ENCODE results near the gene NRG3.
"Not testable (repeated sequence)": the region's sequence is repeated elsewhere in the genome, so short reads cannot be mapped to it uniquely, and the experiment has no call there.

Gene NRG3

DNA sequence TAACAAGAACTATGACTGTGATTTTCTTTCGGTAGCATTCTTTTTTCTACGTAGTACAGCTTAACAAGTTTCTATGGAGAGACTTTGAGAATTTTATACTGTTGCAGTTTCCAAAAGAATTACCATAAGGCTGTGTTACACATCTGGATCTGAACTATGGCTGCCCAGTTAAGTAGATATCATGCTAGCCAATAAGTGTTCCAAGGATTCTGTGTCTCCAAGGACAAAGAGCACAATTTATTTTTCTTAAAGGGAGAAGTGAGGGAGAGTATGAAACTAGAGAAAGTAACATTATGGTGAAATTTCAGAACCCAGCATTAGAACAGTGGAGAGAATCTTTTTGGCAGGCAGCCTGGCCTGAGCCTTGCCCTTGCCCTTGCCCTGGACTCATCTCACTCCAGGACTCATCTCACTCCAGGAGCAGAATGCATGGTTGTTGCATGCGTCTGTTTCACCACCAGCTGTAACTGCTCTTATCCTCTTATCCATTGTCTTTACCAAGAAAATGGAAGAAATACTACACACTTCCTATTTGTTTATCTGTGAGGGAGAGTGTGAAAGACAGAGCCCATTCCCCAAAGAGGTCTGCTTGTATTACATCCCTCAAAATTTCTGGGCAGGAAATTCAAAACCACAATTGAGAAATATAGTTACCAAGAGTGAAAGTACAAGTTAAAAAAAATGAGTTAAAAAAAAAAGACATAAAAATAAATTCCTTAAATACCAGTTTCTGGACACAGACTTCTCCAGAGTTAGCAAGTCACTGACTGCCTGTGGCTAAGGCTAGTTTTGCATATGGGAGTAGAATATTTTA lies 1067.5 kb downstream of the NRG3 start:
- DNase-seq (ENCODE audit: extremely low read depth in 1 of 2, low read depth in 1 of 2) = no peak

DNA sequence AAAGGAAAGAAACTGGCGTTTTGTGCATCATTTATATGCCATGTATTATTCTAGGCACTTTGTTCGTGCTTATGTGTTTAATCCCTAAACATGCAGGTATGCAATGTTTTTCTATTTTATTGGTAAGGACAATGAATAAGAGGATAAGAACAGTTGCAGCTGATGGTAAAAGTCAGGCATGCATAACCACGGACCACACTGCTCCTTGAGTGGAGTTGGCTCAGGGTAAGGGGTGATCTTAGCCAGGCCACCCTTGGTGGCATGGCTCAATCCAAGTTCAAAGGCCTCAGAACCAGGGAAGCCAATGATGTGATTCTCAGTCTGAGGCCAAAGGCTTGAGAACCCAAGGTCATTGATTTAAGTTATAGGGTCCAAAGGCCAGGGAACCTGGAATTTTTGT lies 1068.1 kb downstream of the NRG3 start:
- no peak for DNase-seq (ENCODE audit: extremely low read depth in 1 of 2, low read depth in 1 of 2)

DNA sequence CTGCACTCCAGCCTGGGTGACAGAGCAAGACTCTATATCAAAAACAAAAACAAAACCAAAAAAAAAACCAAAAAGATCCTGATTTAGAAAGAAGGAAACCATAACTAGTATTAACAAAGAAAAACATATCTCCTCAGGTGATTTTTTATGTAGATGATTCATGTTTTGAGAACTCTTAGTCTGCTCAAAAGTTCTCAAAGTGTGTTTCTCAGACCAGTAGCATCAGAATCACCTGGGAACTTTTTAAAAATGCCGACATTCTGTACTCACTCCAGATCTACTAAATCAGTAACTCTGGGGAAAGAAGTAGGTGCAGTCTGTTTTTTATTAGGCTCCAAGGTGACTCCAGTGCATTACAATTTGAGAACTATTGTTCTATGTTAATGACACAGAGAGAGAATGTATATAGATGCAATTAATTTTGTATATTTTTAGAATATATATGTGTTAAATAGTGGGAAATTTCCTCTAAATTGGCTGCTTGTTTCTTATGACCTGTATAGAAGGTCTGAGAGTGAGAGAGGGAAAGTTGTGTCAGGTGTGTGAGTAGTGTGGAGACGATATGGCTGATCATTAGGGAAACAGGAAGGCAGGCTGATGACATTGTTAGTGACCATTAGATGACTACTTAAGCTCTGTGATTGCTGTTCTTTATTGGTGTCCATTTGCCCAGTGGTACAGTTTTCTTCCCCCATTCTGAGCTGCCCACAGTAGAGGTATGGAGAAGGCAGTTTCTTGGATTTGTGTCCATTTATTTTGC lies 1075.0 kb downstream of the NRG3 start:
- DNase-seq (ENCODE audit: extremely low read depth in 1 of 2, low read depth in 1 of 2) = no peak

DNA sequence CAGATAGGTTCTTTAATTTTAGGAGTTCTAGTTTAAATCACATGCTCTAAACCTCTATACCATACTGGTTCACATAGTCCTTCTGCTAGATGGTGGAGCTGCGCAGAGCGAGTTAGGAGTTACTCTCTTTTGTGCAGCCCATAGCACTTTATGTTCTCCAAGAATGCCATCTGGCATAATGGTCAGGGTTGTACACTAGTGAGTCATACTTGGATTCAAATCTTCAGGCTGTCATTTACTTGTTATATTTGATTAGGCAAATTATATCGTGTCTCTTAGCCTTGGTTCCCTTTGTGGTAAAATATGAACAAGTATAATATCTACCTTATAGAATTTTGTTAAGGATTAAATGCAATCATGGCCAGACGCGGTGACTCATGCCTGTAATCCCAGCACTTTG lies 1078.3 kb downstream of the NRG3 start:
- DNase-seq (ENCODE audit: extremely low read depth in 1 of 2, low read depth in 1 of 2) = no peak

DNA sequence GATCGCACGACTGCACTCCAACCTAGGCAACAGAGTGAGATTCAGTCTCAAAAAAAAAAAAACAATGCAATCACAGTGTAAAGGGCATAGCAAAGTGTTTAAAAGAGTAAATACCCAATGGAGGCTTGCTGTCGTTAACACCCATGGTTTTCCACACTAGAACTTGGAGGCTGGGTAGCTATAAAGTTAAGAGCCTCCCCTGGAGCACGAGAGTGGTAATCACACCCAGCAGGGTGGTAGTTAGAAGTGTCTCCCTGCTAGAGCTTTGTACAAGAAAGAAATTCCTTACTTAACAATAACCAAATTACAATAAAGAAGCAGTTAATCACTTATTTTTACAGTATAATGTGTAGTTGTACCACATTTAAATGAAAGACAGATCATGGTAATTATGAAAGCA lies 1078.9 kb downstream of the NRG3 start:
- no peak for DNase-seq (ENCODE audit: extremely low read depth in 1 of 2, low read depth in 1 of 2)

DNA sequence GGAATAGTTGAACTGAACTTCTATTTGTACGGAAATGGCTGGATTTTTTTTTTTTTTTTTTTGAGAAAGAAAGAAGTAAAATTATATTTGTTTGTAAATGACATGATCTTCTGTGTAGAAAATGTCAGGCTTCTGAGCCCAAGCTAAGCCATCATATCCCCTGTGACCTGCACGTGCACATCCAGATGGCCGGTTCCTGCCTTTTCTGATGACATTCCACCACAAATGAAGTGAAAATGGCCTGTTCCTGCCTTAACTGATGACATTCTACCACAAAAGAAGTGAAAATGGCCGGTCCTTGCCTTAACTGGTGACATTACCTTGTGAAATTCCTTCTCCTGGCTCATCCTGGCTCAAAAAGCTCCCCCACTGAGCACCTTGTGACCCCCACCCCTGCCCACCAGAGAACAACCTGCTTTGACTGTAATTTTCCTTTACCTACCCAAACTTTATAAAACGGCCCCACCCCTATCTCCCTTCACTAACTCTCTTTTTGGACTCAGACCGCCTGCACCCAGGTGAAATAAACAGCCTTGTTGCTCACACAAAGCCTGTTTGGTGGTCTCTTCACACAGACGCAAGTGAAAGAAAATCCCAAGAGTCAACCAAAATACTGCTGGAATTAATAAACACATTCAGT lies 1085.5 kb downstream of the NRG3 start:
- DNase-seq (ENCODE audit: extremely low read depth in 1 of 2, low read depth in 1 of 2) = not testable (repeated sequence)

DNA sequence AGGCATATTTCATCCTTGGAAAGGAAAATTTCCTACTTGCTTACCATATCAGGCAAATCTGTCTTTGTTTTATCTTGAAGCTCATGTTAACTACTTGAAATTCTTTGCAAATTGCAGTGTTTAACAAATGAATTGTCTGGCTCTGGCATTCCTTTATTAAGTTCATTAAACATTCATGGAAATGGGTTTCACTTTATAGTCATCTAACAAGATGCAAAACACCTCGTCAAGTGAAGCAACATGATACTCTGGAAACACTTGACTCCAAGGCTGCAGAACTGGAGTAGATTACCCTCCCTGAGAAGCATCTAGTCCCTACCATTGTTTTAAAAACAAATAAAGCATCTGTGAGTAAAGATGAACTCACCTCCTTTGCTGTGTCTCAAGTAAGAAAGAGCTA lies 1086.9 kb downstream of the NRG3 start:
- DNase-seq (ENCODE audit: extremely low read depth in 1 of 2, low read depth in 1 of 2) = no peak

DNA sequence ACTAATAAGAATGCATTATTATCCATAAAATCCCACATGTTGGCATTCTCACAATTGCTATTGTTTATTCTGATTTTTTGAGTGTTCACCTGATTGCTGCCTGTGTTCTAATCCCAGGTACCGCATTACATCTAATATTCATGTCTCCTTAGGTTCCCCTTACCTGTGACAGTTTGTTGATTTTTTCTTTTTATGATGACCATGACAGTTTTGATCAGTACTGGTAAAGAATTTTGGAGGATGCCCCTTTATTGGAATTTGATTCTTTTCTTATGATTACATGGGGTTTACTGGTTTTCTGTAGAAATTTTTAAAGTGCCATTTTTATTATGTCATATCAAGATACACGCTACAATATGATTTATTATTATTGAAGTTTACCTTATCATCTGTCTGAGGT lies 1091.1 kb downstream of the NRG3 start:
- DNase-seq (ENCODE audit: extremely low read depth in 1 of 2, low read depth in 1 of 2) = no peak

DNA sequence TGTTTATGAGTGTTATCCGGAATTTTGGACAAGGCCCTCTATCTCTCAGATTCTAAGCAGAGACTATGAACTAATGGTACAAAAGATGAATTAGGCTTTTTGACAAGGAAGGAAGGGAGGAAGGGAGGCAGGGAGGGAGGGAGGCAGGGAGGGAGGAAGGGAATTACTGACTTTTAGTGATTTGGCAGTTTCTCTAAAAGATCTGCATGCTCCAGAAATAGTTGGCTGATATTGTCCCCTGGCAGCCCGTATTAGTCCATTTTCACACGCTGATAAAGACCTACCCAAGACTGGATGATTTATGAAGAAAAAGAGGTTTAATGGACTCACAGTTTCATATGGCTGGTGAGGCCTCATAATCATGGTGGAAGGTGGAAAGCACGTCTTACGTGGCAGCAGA lies 1093.5 kb downstream of the NRG3 start:
- DNase-seq (ENCODE audit: extremely low read depth in 1 of 2, low read depth in 1 of 2) = no peak

DNA sequence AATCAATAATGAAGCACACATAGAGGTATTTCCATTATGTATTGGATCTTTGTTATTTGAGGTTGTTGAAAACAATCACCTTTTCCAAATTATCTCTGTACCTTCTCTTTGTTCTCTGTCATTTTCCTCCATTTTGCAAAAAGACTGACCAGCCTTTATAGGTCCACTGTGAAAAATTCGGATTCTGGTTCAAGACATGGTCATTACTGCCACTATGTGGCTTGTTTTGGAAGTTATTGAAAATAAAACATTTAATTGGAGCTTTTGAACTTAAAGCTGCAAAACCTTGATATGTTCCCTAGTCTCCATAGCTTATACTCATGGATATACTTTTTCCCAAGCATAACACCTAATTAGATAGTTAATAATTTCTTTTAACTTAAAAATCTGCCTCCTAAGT lies 1094.4 kb downstream of the NRG3 start:
- DNase-seq (ENCODE audit: extremely low read depth in 1 of 2, low read depth in 1 of 2) = no peak

DNA sequence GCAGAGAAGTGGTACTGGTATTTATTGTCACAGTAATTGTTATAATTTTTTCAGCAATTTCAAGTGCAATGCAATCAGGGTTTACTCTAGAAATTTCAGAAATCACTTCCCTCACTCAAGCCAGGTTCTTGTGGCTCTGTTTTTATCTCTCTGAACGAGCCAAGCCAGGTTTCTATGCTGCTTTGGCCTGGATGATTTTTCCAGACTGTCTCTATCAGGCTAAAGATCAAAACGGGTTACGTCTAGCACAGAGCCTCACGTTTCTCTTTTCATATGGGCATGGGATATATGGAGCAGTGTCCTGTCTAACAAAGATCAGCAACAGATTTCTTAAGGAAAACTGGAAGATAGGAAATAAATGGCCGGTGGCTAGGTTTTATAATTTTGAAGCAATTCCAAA lies 1105.3 kb downstream of the NRG3 start:
- DNase-seq (ENCODE audit: extremely low read depth in 1 of 2, low read depth in 1 of 2) = no peak

DNA sequence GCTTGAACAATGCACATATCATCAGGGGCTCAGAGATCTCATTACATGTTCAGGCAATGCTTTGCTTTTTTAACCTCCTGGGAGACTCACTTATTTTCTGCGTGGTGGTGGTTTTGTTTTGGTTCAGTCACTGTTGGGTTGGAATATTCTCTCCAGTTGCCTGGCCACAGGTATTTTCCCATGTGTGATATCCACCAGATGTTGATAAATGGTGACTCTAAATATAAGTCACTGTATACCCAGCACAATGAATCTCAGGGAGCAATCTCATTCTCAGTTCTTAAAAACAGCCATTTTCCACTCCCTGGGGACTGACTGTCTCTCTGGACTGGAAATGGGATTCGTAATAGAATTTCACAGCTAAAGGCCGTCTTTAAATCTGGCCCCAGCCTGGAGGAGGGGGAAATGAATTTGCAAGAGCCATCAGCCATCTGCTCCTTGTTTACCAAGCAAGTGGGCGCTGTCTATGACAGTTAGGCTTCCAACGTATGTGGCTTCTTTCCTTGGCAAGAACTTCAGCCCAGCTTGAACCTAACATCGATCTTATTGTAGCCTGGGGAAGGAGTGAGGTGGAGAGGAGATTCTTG lies 1106.2 kb downstream of the NRG3 start:
- DNase-seq (ENCODE audit: extremely low read depth in 1 of 2, low read depth in 1 of 2) = no peak

DNA sequence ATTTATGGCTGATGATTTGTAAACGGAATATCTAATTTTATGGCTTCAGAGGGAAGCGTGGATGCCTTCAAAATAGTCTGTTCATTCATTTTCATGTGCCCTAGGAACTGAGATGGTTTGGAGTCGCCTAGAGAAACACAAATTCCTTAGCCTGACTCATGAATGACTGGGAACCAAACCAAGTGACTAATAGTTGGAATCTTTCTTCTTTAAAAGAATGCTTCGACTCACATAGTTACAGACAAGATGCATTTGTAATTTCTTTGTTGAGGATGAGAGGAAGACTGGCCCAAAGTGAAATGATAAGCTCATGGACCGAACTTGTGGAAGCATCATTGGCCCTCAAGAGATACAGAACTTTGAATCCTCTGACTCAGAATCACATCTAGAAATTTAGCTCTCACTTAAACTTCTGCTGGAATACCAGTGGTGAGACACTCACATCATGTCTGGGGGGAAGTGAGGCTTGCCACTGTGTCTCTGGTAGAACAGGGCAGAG lies 1107.2 kb downstream of the NRG3 start:
- DNase-seq (ENCODE audit: extremely low read depth in 1 of 2, low read depth in 1 of 2) = no peak

DNA sequence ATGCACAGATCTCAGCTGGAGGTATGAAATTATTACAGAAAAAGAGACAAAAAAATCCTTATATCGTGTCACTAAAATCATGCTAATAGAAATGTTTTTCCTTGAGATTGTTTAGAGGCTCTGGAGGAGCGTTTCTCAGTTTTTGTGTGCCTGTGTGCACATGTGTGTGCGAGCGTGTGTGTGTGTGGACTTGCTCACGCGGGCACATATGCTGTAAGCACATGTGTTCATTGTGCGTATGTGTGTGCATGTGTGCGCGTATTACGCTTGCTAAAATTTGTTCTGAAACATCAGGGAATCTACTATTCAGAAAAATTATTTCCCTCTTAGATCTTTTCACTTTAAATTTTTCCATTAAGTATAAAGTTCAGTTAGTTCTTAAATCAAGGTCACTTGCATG lies 1111.2 kb downstream of the NRG3 start:
- DNase-seq (ENCODE audit: extremely low read depth in 1 of 2, low read depth in 1 of 2) = no peak

DNA sequence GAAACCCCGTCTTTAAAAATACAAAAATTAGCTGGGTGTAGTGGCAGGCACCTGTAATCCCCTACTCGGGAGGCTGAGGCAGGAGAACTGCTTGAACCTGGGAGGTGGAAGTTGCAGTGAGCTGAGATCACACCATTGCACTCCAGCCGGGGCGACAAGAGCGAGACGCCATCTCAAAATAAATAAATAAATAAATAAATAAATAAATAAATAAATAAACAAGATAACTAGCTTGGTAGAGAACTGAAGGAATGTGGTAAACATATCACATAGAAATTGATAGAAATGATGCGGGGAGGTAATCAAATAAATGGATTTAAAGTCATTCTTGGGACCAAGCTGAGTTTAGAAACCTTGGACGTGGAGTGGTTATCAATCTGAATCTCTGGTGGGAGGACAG lies 1131.5 kb downstream of the NRG3 start:
- DNase-seq (ENCODE audit: extremely low read depth in 1 of 2, low read depth in 1 of 2) = not testable (repeated sequence)

DNA sequence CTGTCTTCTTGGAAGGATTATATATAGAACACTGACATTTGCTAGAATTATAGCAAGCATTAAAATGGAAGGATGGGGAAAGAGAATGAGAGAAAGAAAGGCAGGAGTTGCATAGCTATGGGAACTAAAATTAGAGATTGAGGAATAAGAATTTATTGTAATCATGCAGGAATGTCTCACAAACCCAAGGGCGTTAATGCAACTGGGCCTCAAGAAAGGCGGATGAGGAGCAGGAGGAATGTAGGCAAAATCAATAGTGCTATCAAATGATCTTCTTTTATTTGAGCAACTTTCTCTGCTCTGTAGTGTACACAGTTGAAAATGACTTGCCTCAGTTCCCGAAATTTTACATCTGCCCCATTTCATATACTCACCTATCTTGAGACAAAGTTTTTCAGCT lies 1132.5 kb downstream of the NRG3 start:
- DNase-seq (ENCODE audit: extremely low read depth in 1 of 2, low read depth in 1 of 2) = no peak

DNA sequence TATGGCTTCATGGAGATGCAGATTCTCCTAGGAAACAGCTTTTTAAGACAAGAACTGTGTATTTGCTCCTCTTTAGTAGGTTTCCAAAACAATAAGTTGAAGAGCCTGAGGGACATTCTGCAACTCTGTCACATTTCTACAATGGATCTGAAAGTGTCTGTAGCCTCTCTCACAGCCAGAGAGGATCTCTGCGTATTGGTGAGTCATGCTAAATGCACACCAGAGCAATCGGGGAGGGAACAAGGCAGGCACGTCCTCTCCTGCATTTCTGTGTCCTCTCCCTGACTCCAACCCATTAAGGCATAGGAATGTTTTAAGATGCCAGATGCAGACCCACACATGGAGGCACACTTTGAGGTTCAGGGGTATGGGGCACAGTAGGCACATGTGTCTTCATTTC lies 1137.9 kb downstream of the NRG3 start:
- DNase-seq (ENCODE audit: extremely low read depth in 1 of 2, low read depth in 1 of 2) = no peak

DNA sequence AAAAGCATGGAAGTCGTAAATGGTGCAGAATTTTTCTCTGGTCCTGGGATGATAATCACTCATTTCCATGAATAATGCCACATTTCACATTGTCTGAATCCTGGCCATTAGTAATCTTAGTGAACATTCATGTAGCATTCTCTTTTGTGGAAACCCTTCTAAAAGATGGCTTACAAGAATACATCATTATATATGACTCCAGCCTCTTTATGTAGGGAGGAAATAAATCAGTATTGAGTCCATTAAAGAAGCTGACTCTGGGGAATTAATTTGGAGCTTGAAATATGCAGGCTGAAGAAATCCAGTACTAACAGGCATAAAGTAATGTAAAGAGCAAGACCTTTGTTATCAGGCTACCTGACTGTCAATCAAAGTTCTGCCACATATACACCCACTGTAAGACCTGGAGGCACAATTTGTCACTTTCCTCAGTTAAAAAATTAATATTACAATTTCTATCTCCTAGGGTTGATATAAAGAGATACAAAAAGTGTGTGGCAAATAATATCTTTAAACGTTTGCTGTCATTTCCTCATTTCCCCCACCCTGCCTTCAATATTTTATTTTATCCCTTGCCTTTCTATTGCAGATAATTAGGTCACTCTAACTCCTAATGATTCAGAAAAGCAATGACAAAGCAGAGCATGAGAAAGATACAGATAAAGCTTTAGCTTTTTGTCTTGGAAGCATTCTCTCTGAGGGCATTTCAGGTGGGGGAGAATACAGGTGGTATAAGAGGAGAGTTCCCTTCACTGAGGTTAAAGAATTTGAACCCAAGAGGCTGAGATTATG lies 1142.3 kb downstream of the NRG3 start:
- no peak for DNase-seq (ENCODE audit: extremely low read depth in 1 of 2, low read depth in 1 of 2)

DNA sequence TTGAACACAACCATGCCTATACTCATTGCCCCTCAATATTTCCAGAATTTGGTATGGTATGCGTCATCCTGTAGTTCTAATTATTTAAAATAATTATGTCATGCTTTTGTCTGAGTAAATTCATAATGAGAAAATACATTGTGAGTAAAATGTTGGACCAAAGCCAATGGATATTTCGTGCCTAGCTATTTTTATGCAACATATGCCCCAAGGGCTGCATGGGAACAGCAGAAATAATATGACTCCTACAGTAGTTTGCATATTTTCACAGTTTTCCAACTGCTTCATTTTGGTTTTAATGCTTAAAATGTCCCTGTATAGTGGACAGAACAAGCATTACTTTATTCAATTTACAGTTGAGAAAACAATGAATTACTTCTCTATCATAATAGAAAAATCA lies 1148.7 kb downstream of the NRG3 start:
- DNase-seq (ENCODE audit: extremely low read depth in 1 of 2, low read depth in 1 of 2) = no peak
